HG02884 (cell line): Measurements from ENCODE around the gene TBL1X.

Source experiments
- ATAC-seq: cut with Tn5 transposase; IDR thresholded peaks from one replicate; pipeline ENCODE4 v1.9.1; 2021; ENCODE audit warnings: mild to moderate bottlenecking, moderate library complexity; ENCODE audit not compliant: unreplicated experiment

Gene TBL1X

DNA sequence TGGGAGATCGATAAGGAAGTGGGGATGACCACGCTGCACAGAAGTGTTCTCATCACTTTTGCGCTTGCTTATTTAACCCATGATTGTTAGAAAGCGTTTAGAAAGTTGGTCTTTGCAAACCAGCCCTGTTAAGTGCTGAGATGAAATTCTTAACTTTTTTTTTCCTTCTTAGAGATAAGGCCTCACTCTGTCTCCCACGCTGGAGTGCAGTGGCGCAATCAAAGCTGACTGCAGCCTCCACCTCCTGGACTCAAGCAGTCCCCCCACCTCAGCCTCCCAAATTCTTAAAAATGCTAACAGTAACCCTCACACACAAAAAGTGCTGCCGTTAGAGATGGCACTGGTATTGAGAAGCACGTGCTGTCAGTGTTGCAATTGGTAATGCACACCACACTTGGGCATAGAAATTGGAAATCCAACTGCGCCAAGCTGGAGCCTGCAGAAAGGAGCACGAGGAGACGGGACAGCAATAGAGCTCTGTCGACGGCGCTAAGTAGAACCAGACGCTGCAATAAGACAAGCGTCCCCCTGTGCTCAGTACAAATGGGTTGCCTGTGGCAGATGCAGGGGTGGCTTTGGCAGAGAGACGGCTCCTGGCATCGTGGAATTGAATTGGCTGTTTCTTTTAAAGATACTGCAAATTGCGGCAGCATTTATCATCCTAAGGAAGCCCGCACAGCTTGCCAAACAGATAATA lies 113.4 kb downstream of the TBL1X start:
- ATAC-seq, result no peak

DNA sequence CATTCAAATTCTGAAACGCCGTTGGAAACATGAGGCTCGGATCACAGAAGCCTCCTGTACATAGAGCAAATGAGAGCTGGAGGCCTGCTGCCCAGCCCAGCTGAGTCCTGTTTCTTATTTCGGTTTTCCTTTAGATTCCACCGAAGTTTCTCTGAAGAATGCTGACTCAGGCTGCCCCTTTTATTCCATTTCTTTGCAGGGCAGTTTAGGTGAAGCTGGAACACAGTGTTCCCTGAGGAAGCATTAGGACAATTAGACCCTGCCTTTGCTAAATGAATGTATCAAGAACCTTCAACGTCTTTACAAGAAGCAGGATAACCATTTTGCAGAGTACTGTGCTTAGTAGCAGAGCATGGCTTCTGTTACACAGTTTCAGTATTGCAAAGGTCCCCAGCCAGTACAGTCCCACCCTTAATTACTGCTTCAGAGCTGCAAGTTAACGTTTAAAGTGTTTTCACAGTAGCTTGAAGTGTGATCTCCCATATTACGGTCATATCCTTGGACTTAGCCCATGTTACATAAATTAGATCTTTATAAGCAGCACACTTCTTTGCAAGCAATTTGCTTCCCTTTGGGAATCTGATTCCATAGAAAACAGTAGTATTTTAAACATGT lies 117.0 kb downstream of the TBL1X start:
- no peak for ATAC-seq

DNA sequence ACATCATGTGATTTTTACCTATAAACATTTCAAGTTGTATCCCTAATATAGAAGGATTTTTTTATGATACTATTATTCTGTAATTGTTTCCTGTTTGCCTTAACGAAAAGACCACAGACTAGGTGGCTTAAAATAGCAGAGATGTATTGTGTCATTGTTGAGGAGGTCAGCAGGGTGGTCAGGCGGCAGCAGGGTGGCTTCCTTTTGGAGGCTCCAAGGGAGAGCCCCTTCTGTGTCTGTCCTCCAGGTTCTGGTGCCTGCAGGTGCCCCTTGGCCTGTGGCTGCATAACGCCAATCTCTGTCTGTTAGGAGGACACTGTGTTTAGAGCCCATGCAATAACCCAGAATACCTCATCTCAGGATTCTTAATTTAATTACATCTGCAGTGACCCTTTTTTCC lies 118.1 kb downstream of the TBL1X start:
- ATAC-seq, result no peak

DNA sequence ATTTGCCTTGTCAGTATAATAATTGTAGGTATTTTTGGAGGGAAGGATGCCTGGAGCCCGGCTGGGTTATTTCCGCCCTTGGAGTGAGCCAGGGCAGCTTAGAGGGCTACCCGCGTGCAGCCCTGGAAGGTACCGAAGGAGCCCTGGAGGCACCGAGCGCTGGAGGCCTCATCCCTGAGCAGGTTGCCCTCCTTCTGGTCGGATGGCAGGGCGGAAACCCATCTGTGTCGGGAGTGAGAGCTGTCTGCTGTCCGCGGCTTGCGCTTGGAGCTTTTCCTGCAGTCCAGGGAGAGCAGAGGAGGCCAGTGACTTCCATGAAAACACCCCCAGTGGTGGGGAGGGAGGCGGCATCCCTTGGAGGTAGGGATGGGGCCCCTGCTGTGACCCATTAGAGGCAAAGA lies 122.1 kb downstream of the TBL1X start:
- no peak for ATAC-seq

DNA sequence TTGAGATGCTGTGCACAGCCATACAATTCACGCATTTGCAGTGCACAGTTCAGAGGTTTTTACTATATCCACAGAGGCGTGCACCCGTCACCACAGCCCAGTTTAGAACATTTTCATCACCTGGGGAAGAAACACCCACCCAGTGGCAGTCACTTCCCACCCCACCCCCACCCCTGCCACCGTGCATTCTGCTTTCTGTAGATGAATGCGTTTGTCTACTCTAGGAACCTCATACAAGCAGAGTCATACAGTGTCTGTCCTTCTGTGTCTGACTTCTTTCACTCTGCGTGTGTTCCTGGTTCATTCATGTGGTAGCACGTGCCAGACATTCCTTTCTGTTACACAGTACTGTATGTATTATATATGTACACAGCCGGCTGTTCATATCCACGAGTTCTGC lies 122.8 kb downstream of the TBL1X start:
- no peak for ATAC-seq

DNA sequence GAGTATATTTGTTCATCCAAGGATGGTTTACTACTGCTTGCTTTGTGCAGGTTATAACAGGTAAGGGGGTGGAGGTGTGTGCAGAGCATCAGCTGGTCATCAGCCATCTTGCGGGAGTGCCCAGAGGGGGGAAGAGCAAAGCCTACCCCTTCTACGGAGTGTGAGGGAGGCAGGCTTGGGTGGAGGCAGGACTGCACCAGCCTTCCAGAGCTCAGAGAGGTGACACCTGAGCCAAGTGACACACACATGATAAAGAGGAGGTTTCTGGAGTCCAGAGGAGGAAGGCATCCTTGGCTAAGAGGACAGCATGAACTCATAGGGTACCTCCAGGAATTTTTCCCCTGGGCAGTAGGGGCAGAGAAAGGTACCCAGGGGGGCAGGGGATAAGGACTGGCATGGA lies 126.6 kb downstream of the TBL1X start:
- no peak for ATAC-seq

DNA sequence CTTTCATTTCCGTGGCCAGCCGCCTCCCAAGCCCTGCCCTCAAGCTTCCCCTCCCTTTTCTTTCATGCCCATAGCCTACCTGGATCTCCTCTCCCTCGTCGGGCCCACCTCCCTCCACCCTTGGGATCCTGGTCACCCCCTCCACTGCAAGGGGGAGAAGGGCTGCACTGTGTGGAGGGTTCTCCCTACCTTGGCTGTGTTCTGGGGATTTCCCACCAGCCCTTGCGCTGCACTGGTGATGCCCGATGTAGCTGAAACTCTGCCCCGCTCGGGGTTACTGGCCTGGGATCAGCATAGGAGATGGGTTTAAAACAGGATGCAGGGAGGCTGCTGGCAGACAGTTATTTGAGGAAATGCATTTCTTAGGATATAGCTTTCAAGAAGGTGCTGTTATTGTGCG lies 128.9 kb downstream of the TBL1X start:
- no peak for ATAC-seq

DNA sequence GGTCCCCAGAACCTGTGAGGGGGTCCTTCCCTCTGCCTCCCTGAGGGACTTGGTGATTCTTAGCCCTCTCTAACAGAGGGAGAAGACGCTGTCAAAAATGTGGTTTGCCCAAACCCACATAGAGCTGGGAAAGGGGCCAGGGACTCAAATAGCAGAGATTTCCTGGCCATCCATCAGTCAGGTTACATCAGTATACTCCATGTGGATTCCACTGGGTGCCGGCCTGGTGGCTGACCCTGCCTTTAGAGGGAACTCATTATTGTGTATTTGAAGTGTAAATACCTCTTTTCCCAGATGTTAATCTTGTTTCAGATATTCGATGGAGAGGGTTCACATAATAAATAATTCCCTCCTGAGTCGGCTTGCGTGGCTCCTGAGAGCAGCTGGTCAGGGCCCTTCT lies 130.3 kb downstream of the TBL1X start:
- no peak for ATAC-seq

DNA sequence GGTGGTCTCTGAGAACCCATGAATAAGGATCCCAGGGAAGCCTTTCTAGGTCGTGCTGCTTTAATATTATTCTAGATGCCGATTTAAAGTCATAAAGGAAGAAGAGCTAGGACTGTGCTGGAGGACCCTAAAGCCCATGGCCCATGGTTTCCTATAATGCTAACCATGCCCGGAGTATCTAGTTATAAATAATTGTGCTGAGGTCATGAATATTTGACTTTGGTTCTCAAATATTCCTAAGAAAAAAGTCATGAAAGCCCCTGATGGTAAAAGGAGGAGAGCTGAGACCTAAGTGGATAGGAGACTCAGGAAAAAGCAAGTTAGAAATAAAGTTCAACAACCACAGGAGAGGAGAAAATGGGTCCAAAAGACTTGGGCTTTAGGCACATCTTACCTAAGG lies 132.0 kb downstream of the TBL1X start:
- ATAC-seq, result no peak

DNA sequence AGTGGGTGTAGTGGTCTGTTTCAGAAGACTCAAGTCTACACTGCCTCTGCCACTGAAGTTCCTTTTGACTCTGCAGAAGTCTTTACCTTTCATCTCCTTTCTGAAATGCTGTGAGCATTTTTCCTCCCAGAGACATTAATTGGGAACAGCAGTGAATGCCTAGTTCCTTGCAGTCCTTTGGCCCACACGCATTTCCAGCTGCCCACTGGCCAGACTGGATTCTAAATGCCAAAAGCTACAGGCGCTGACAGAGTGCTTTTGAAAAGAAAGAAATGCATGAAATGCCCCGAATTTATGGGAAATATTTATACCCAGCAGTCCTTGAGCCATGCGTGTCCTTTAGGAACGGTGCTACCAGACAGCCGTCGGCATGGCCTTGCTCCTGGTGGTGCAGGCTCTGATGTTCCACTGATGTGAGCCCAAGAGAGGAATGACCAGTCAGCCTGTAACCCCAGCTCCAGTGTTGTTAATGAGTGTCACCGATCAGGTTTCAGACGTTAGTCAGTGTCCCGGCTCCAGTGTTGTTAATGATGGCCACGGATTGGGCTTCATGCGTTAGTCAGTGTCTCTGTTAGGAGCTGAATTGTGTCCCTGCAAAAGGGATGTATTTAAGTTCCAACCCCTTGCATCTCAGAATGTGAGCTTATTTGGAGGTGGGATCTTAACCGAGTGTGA lies 132.6 kb downstream of the TBL1X start:
- no peak for ATAC-seq

DNA sequence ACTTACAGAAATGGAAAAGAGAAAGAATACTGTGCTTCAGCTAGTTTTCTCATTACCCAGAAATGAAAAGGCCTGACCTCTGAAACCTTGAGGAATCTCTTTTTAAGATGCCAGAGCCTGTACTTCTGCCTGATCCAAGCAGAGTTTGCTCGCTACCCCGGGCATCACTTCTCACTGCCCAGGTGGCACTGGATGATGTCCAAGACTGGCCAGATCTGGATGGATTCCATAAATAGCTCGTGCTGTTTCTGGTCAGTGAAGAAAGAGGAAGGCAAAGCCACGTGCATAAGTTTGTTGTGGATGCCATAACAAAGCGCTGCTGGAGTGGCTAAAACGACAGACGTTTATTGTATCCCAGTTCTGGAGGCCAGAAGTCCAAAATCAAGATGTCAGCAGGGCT lies 133.5 kb downstream of the TBL1X start:
- ATAC-seq, result no peak

DNA sequence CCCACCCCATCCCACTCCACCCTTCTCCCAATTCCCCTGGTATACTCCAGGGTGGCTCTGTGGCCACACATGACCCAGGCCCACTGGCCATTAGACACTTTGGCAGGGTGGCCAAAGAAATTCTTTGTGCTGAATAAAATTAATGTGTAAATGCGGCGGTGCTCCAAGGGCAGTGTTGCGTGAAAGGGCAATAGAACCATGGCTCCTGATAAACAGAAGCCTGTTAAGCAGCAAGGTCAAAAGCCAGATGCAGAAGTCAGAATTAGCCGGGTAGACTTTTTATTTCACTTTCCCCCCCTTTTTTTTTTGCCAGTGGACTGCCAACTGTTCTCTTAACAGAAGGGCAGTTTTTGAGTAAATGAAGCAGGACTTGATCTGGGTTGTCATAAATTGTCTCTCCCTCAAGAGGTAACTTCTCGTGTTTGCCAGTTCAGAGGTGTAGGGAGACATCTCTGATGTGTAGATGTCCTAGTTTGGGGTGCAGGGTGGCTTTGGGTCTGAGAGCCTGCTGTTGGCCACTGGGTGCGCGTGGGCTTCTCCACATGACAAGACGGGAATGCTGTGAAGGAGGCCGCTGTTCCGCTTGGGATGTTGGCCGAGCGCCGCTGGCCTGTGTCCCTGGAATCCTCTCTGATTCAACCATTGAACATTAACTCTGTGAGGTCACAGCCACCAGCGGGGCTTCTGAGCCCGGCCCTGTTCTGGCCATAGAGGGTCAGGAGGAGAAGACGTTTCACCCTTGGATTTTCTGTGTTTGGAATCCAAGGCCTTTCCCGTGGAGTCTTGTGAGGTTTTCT lies 139.5 kb downstream of the TBL1X start:
- no peak for ATAC-seq

DNA sequence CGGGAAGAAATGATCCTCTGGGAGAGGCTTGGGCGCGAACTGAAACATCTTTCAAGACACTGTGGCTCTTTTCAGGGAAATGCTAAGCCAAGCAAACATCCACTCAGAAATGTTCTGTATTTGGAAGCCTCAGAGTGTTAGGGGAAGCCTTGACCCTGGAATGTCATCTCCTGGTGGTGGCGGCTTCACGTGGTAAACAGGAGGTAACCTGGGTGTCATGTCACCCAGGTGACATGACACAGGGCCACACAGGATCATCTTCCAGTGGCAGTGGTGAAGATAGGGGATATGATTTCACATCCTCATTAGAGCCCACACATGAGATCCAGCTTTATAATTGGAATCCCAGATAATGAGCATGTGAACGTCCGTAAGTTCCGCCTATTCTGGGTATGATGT lies 140.0 kb downstream of the TBL1X start:
- no peak for ATAC-seq

DNA sequence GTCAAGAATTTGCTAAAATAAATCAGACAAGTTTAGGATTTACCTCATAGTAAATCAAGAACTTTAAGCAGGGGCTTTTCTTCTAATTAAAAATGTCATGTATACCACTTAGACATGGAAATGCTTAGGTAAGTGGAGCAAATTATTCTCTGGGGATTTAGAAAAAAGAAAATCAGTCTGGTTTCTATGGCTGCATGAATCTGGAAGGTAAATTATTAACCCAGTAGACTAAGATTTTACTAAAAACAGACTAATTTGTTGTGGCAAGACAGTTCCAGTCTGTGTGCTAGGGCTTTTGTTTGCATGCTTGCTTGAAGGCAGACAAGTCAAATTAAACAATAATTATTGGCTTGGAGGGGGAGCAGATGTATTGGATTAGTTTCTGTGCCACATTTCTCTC lies 140.6 kb downstream of the TBL1X start:
- ATAC-seq, result no peak

DNA sequence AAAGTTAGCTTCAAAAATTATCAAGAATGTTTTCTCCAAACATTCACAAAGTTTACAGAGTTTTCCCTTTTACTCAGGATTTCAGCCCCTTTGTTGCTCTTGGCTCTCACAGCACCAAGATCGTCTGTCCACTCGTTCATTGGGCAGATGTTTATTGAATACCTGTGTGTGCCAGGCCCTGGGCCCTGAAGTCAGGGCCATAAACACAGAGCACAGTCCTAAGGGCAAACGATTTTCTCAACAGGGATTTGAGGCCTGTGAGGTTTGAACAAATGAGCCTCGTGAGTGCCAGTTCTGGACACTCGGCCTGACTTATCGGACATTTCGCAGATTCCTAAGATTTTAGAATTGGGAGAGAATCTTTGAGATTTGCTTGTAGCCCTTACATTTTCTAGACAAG lies 142.1 kb downstream of the TBL1X start:
- ATAC-seq, result no peak

DNA sequence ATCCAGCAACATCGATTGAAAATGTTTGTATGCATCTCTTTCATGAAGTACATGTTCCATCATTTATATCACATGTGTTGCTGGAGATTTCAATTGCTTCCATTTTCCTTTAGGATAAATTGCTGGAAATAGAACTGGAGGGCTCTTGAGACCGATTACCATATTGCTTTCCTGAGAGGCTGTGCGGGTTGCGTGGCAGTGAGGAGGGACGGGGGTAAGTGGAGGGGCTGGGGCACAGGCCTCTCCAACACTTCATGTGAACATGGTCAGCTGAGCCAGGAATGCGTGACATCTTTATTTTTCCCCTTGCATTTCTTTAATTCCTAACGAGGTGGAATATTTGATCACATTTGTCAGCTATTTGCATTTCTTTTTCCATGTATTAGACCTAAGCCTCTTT lies 144.6 kb downstream of the TBL1X start:
- no peak for ATAC-seq

DNA sequence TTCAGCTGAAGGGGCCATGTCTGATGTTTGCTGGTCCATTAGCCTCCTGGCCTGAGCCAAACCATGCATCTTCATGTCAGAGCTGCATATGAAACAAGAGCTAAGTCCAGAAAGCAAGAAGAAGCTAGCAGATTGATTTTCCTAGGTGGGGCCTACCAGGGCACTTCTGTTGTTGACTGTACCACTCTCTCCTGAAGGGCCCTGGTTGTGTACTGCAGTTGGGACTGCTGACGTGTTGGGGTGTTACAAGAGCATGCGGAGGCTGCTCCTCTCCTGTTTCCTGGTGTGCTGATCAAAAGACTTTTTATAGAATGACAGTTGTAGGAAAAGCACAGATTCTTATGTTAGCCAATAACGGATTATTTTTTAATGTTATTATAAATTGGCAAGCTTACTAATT lies 145.1 kb downstream of the TBL1X start:
- ATAC-seq, result no peak

DNA sequence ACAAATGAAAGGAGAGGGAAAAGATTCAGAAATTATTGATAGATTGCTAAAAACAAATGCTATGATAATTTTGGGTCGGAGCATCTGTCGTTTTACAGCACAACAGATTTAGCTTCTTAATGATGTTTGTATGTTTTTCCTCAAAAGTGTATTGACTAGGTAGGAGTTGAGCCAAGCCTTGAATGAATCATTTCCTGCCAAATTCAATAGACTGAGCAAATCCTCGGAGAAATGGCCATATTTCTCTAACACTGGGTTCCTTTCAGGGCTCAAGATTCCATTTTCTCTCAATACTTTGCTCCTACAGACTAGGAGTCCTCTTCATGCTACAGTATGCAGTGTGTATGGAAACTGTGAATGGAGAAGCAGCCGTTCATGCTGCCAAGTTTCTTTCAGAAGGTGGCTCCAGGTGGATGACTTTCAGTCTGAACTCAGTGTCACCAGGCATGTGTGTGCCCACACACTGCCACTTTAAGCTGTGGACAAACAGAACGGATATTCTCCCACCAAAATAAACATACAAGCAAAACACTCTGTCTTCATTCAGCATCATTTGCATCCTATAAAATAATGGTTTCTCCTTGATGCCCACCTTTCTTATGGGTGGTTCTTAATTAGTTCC lies 146.0 kb downstream of the TBL1X start:
- no peak for ATAC-seq

DNA sequence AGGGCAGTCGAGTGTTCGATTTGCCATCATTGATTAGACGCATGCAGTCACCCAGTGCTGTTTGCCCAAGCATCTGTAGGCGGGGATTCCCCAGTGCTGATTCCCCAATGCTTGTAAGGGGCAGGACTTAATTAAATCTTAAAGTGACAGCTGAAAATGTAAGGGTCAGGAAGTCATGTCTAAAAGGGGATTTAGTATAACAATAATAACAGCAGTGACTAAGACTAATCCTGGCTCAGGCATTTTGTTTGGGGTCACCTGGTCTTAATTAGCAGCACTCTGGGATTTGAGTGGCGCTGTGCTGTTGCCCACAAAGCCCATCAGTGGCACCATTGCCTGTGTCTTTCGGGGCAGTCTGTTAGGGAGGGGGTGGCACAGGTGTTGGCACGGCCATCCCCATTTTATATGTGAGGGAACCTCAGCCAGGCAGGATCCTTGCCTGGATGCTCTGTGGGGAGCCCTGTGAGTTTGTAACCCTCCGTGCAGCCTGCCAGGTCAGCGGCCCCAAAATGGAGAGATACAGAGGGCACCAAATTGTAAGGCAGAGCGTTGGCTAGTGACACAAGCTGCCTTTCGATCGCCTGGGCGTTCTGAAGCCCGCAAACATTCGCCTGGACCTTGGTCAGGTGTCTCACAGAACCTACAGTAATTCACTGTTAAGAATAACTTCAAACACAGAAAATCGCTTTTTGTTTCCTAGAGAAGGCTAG lies 146.7 kb downstream of the TBL1X start:
- ATAC-seq, result no peak

DNA sequence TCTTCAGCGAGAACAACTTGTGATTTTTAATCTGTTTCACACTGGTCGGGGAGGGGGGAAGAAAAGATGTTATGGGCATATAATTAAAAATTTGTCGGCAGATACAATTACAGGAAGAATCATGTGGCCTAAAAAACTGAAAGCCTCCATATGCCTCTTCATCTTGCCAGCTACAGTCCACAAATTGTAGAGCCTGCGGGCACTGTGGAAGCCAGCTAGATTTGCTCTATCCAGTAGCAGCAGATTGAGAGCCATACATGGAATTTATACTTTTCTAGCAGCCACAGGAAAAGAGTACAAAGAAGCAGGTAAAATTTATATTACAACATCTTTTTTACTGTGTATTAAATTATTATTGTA lies 147.3 kb downstream of the TBL1X start:
- no peak for ATAC-seq

DNA sequence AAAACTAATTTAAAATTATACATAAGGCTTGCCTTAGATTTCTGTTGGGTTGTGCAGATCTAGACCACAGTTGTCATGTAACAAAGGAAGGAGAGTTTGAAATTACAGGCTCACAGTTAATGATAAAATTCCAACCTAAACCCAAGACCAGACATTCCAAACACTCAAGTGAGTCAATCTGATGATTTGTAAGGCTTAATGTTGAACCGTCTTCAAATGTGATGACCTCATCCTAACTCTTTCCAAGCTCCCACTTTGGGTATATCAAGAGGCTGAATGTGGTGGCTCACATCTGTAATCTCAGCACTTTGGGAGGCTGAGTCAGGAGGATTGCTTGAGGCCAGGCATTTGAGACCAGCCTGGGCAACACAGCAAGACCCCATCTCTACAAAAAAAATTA lies 149.2 kb downstream of the TBL1X start:
- ATAC-seq, result no peak
